NCI-H446 (cell line): ENCODE measurements around the gene DACT1.
"Not testable (repeated sequence)": the region's sequence is repeated elsewhere in the genome, so short reads cannot be mapped to it uniquely, and the experiment has no call there.

Source experiments
- DNase-seq, 2 experiments: peaks; one replicate each; lab custom pipeline; 2025; lab: John Stamatoyannopoulos, UW

Gene DACT1

GRCh38 chr14:58637391-58638230 is at the start of gene DACT1:
DACT1 (plus strand) TSS chr14:58637962; CDS start chr14:58638203, 241 bp downstream.
- peak in 1 of 2 experiments; percentile 26 for DNase-seq

GRCh38 chr14:58588321-58588720 is 49.4 kb upstream of the DACT1 start:
- not testable (repeated sequence) for DNase-seq

- no peak for DNase-seq
Observed at GRCh38 chr14:58593977-58594376, 43.8 kb upstream of the DACT1 start.

- no peak for DNase-seq
Observed at GRCh38 chr14:58597041-58597440, 40.7 kb upstream of the DACT1 start.

GRCh38 chr14:58598028-58598803 is 39.5 kb upstream of the DACT1 start:
- DNase-seq: no peak

GRCh38 chr14:58598804-58599525 is 38.8 kb upstream of the DACT1 start:
- DNase-seq: no peak

- DNase-seq: no peak
Observed at GRCh38 chr14:58599707-58600106, 38.1 kb upstream of the DACT1 start.

GRCh38 chr14:58605465-58605864 is 32.3 kb upstream of the DACT1 start:
- DNase-seq: no peak

GRCh38 chr14:58607131-58607951 is 30.4 kb upstream of the DACT1 start:
- DNase-seq: no peak

GRCh38 chr14:58607952-58608317 is 29.8 kb upstream of the DACT1 start:
- DNase-seq: no peak

GRCh38 chr14:58617619-58618018 is 20.1 kb upstream of the DACT1 start:
- no peak for DNase-seq

GRCh38 chr14:58620011-58620410 is 17.8 kb upstream of the DACT1 start:
- DNase-seq: no peak

GRCh38 chr14:58625438-58625837 is 12.3 kb upstream of the DACT1 start:
- DNase-seq: no peak

GRCh38 chr14:58626431-58626831 is 11.3 kb upstream of the DACT1 start:
- no peak for DNase-seq

GRCh38 chr14:58628406-58628805 is 9.4 kb upstream of the DACT1 start:
- DNase-seq: no peak

- DNase-seq: no peak
Observed at GRCh38 chr14:58629281-58629680, 8.5 kb upstream of the DACT1 start.

- DNase-seq: no peak
Observed at GRCh38 chr14:58631732-58632131, 6.0 kb upstream of the DACT1 start.

GRCh38 chr14:58633831-58634230 is 3.9 kb upstream of the DACT1 start:
- DNase-seq: no peak

GRCh38 chr14:58634406-58635090 is 3.2 kb upstream of the DACT1 start:
- peak in 1 of 2 experiments; percentile 18 for DNase-seq

- DNase-seq: peak; percentile 42 to 61
Observed at GRCh38 chr14:58635091-58635830, 2.5 kb upstream of the DACT1 start.
